GM21529 (cell line): ENCODE results near the gene APEX2.
"Not testable (repeated sequence)": the region's sequence is repeated elsewhere in the genome, so short reads cannot be mapped to it uniquely, and the experiment has no call there.

Source experiments
- ATAC-seq: cut with Tn5 transposase; IDR thresholded peaks from one replicate; pipeline ENCODE4 v1.9.1; 2021; ENCODE audit not compliant: unreplicated experiment

Gene APEX2

GRCh38 chrX:55011294-55011693 is 11.1 kb downstream of the APEX2 start:
- ATAC-seq, result no peak

GRCh38 chrX:55014897-55015299 is 14.7 kb downstream of the APEX2 start:
- no peak for ATAC-seq

GRCh38 chrX:55026143-55026542 is 26.0 kb downstream of the APEX2 start:
- no peak for ATAC-seq

GRCh38 chrX:55026840-55027239 is 26.7 kb downstream of the APEX2 start:
- no peak for ATAC-seq

DNA sequence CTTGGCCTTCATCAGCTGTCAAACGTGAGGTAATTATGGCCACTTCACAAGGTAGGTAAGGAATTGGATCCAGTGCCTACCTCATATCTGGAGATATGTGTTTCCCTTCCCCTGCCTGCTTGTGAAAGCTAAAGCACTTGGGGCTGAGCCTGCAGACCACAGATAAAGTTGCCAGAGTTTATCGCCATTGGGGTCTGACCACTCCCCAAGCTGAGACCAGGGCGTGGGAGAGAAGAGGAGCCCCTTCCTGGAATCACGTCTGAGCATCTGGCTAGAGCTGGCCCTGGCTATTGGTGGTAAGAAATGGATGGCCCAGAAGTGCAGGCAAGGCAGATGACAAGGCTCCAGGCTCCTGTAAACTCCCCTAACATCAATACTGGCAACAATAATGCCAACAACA is 27.9 kb downstream of the APEX2 start:
- no peak for ATAC-seq

- ATAC-seq, result no peak
Measured at GRCh38 chrX:55028611-55029010, 28.4 kb downstream of the APEX2 start.

DNA sequence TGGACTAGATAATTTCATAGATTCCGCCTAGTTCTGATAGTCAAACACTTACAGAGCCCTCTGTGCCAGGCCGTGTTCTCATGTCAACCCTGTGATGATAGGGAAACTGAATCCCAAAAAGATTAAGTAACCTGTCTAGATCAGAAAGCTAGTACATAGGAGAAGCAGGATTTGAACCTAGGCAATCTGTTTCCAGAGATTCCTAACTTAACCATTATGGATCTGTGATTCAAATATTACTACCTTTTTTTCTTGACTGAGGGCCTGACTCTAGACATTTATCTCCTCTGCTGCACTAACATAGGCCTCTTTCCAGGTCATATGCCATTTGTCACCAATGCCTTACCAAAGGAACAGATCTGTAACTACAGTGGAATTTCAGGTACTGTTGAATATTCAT is 29.1 kb downstream of the APEX2 start:
- ATAC-seq, result no peak

- ATAC-seq, result no peak
Measured at GRCh38 chrX:55030271-55031205, 30.4 kb downstream of the APEX2 start, which contains the start of gene ALAS2. ALAS2 (minus strand) TSS chrX:55030977; CDS start chrX:55026000, 4,977 bp downstream.

DNA sequence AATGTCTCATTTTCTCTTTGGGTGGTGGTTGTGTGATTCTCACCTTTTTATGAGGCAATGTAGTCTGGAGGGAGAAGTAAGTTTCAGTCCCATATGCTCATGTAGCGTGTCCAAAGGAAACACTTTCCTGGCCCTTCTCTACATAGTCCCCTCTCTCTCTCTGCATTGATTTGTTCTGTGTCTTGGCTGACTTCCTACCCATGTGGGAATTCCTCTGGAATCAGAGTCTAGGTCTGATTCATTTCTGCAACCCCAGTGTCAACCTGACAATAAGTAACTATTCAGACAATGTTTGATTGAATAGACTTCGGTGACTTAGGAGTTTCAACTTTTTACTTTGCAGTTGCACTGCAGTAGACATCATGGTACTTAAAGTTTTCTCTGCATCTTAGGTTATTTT is 33.3 kb downstream of the APEX2 start:
- no peak for ATAC-seq

GRCh38 chrX:55039471-55039870 is 39.3 kb downstream of the APEX2 start:
- ATAC-seq, result no peak

DNA sequence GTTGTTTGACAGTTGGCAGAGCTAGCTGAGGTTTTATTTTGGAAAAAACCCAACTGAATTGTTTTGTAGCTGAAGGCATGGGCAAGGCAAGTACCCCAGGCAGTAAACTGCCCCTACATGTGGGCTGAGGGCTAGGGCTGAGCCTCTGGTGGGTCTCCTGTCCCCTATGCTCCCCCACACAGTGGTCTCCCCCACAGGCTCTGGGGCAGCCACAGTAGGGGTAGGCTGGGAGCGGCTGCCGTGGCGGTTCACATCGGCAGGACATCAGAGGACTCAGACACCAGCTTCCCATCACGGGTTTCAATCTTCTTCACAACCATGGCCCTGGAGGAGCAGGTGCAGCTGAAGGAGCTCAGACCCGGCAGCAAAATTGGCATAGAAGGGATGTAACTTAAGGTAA is 41.4 kb downstream of the APEX2 start:
- no peak for ATAC-seq

DNA sequence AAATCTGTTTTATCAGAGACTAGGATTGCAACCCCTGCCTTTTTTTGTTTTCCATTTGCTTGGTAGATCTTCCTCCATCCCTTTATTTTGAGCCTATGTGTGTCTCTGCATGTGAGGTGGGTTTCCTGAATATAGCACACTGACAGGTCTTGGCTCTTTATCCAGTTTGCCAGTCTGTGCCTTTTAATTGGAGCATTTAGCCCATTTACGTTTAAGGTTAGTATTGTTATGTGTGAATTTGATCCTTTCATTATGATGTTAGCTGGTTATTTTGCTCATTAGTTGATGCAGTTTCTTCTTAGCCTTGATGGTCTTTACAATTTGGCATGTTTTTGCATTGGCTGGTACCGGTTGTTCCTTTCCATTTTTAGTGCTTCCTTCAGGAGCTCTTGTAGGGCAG is 50.4 kb downstream of the APEX2 start:
- ATAC-seq, result not testable (repeated sequence)

GRCh38 chrX:55056820-55057674 is 56.9 kb downstream of the APEX2 start:
- no peak for ATAC-seq

GRCh38 chrX:55057675-55058249 is 57.6 kb downstream of the APEX2 start:
- ATAC-seq, result peak; percentile 81
